K562 (cell line): ENCODE data around the gene RAP1A. TPM values are rescaled to one million over a fixed set of nuclear protein-coding genes. Genes with fewer than 3 reads are reported as not detected.

Experiments used
- ATAC-seq: fragments of 200-7000 bp; cut with Tn5 transposase; 3 replicates; pipeline ENCODE4 v1.9.1; 2020; ENCODE audit warnings: moderate library complexity
- BruUV-seq: library from RNA; stranded (reverse); fragments of 400-500 nt; replicated peaks from 2 replicates; lab custom pipeline; 2021; lab: Mats Ljungman, UMichigan
- CTCF ChIA-PET: fragments of 300-600 bp; formaldehyde crosslinking; extraction: SDS; loops from one replicate; lab custom pipeline; 2021; ENCODE audit warnings: low intra/inter-chr PET ratio; lab: Yijun Ruan, JAX
- POLR2A ChIA-PET: fragments of 300-600, 350-650 bp; sonication (Branson Sonifier 250); formaldehyde crosslinking; extraction: SDS; loops from one replicate; lab custom pipeline; 2021; ENCODE audit warnings: antibody characterized with exemption, inconsistent platforms; lab: Yijun Ruan, JAX
- DNase-seq, 4 experiments: peaks; one replicate each; pipeline versions ENCODE4 v3.0.0 to v3.0.0-alpha.2; 2011 to 2018; ENCODE audit warnings: low spot score in 3 of 4, mixed read lengths in 3 of 4; ENCODE audit errors: extremely low read depth in 1 of 4
- FAIRE-seq: peaks from 2 replicates; lab custom pipeline; 2011; peaks lifted over from hg19 to GRCh38; lab: Jason Lieb, UNC
- H2AFZ ChIP-seq: 2 replicates; pipeline ENCODE4 v1.6.0; 2011; ENCODE audit warnings: low read depth, low read length, control low read depth, inconsistent platforms
- H3K27ac ChIP-seq: fragments of 200-600 bp; 3 replicates; pipeline ENCODE4 v1.8.0; 2011; ENCODE audit warnings: low read depth, mild to moderate bottlenecking, control low read depth, inconsistent platforms, low read length, moderate library complexity, mixed read lengths; ENCODE audit errors: extremely low read depth
- H3K27me3 ChIP-seq, 2 experiments: fragments of 300-600 bp in 1 of 2; 2 replicates in 1 of 2; 3 replicates in 1 of 2; pipeline versions ENCODE4 v1.6.0 to v1.8.0; 2011; ENCODE audit warnings: inconsistent platforms in 2 of 2, low read length in 2 of 2, mild to moderate bottlenecking in 1 of 2, mixed read lengths in 1 of 2, moderate library complexity in 1 of 2; ENCODE audit not compliant: control insufficient read depth in 2 of 2, insufficient read depth in 2 of 2
- H3K36me3 ChIP-seq: fragments of 300-600 bp; 3 replicates; pipeline ENCODE4 v1.8.0; 2011; ENCODE audit warnings: mild to moderate bottlenecking, low read length, inconsistent platforms; ENCODE audit not compliant: control insufficient read depth, insufficient read depth
- H3K4me1 ChIP-seq, 2 experiments: fragments of 200-600 bp in 1 of 2; replicated peaks in 1 of 2; 2 replicates in 1 of 2; 3 replicates in 1 of 2; pipeline versions ENCODE4 v1.5.1 to v1.8.0; 2011; ENCODE audit warnings: inconsistent platforms in 2 of 2, low read length in 2 of 2, mild to moderate bottlenecking in 1 of 2, mixed read lengths in 1 of 2, moderate library complexity in 1 of 2; ENCODE audit not compliant: control insufficient read depth in 2 of 2, insufficient read depth in 2 of 2
- H3K4me2 ChIP-seq: 2 replicates; pipeline ENCODE4 v1.6.1; 2011; ENCODE audit warnings: low read length, control low read depth, inconsistent platforms, mixed read lengths; ENCODE audit not compliant: insufficient read depth
- H3K4me3 ChIP-seq: fragments of 200-600 bp; sonication (generic), shearing (Covaris generic); 2 replicates; pipeline ENCODE4 v1.5.1; 2016; ENCODE audit warnings: control low read depth, inconsistent platforms
- H3K79me2 ChIP-seq: fragments of 200-600 bp; 3 replicates; pipeline ENCODE4 v1.8.0; 2011; ENCODE audit warnings: low read length, inconsistent platforms; ENCODE audit not compliant: control insufficient read depth, insufficient read depth
- H3K9ac ChIP-seq, 2 experiments: 2 replicates each; pipeline versions ENCODE4 v1.6.0 to v1.6.1; 2011; ENCODE audit warnings: low read depth in 2 of 2, low read length in 2 of 2, control low read depth in 1 of 2, inconsistent platforms in 1 of 2, mild to moderate bottlenecking in 1 of 2, mixed read lengths in 1 of 2; ENCODE audit not compliant: insufficient read depth in 1 of 2
- H3K9me1 ChIP-seq: one replicate; pipeline ENCODE4 v1.6.0; 2011; ENCODE audit warnings: inconsistent platforms, mild to moderate bottlenecking, low read length, moderate library complexity; ENCODE audit not compliant: control insufficient read depth, insufficient read depth
- H3K9me3 ChIP-seq: replicated peaks from 2 replicates; pipeline ENCODE4 v1.5.1; 2011; ENCODE audit warnings: low read depth, low read length, inconsistent platforms; ENCODE audit not compliant: control insufficient read depth, insufficient read depth
- H4K20me1 ChIP-seq: replicated peaks from 2 replicates; pipeline ENCODE4 v1.6.1; 2011; ENCODE audit warnings: low read length, inconsistent platforms, mixed read lengths; ENCODE audit not compliant: control insufficient read depth, insufficient read depth
- BRD9 ChIP-seq: fragments of 450-650 bp; IDR thresholded peaks from 2 replicates; pipeline ENCODE4 v1.6.1; 2018; ENCODE audit warnings: low read depth; ENCODE audit not compliant: partially characterized antibody
- CBX1 ChIP-seq: sonication (generic); IDR thresholded peaks from 2 replicates; pipeline ENCODE4 v1.6.1; 2016; ENCODE audit warnings: antibody characterized with exemption, low read depth, mild to moderate bottlenecking
- SIN3B ChIP-seq: fragments of 450-650 bp; IDR thresholded peaks from 2 replicates; pipeline ENCODE4 v1.6.1; 2017; ENCODE audit warnings: low read depth, mild to moderate bottlenecking, moderate library complexity
- TSC22D4 ChIP-seq: fragments of 450-650 bp; IDR thresholded peaks from 2 replicates; pipeline ENCODE4 v1.6.1; 2016; ENCODE audit warnings: missing genetic modification characterization, missing biosample characterization, control low read depth
- ZNF12 ChIP-seq: sonication (generic); formaldehyde crosslinking; IDR thresholded peaks from 2 replicates; pipeline ENCODE4 v1.4.0; 2020; ENCODE audit warnings: mild to moderate bottlenecking, missing genetic modification reagents
- ZNF766 ChIP-seq: fragments of 200-800 bp; sonication (Bioruptor generic); conservative IDR thresholded peaks from 2 replicates; pipeline ENCODE4 v1.6.1; 2016; ENCODE audit warnings: missing genetic modification characterization, missing compliant biosample characterization
- WGBS: fragments of 100-300 bp; shearing (Covaris generic); methylation state at CpG from one replicate; pipeline ENCODE4 v1.1.6; 2016; ENCODE audit warnings: low coverage, mixed read lengths; ENCODE audit not compliant: insufficient coverage; ENCODE audit errors: missing lambda C conversion rate; 5-methylcytosine and 5-hydroxymethylcytosine counted together
- in situ Hi-C: fragments of 300-500 bp; cut with MboI; formaldehyde crosslinking; loops from 4 replicates; pipeline ENCODE4 v1.15.0; 2018; ENCODE audit warnings: inconsistent platforms, mixed read lengths
- intact Hi-C: fragments of 100-400 bp; cut with micrococcal nuclease; formaldehyde crosslinking; loops from 2 replicates; pipeline ENCODE4 v1.14.2; 2022
- polyA plus RNA-seq, 8 experiments: library from polyadenylated mRNA; depleted of rRNA in 4 of 8; stranded (reverse) in 5 of 8; unstranded in 3 of 8; fragments of >200 nt; fragmentation: Nextera tagmentation in 2 of 8; fragmentation: Illumina TruSeq in 1 of 8; extraction: Ambion mirVana in 2 of 8; extraction: Trizol in 1 of 8; gene quantifications; 2 replicates each; pipeline versions ENCODE4 v1.2.1 to v1.2.3, GENCODE V29; 2011 to 2014; ENCODE audit warnings: inconsistent platforms in 1 of 8, missing spikeins in 1 of 8
- total RNA-seq, 7 experiments: library from RNA; depleted of rRNA in 6 of 7; stranded (reverse); fragments of >200 nt in 6 of 7; fragmentation: Illumina TruSeq in 2 of 7; extraction: Trizol in 2 of 7; gene quantifications; 2 replicates each; pipeline versions ENCODE4 v1.2.1 to v1.2.3, GENCODE V29; 2011 to 2021; ENCODE audit warnings: low replicate concordance in 1 of 7
- TF ChIP-seq, protein P1 (sequence below): fragments of 250-450 bp; sonication (Bioruptor Pico); IDR thresholded peaks from 2 replicates; pipeline ENCODE4 v1.5.0; 2021
- TF ChIP-seq, protein P2 (sequence below), 2 experiments: fragments of 450-650 bp in 1 of 2; sonication (generic) in 1 of 2; formaldehyde crosslinking in 1 of 2; IDR thresholded peaks in 1 of 2; conservative IDR thresholded peaks in 1 of 2; 2 replicates each; pipeline versions ENCODE4 v1.6.1 to v1.8.1; 2016 to 2023; ENCODE audit warnings: mild to moderate bottlenecking in 2 of 2, moderate library complexity in 2 of 2, inconsistent platforms in 1 of 2, missing genetic modification reagents in 1 of 2
- TF ChIP-seq, protein P3 (sequence below): fragments of 250-450 bp; sonication (Bioruptor Pico); IDR thresholded peaks from 2 replicates; pipeline ENCODE4 v1.5.0; 2021; ENCODE audit warnings: mild to moderate bottlenecking, moderate library complexity
- TF ChIP-seq, protein P4 (sequence below): fragments of 250-450 bp; sonication (Bioruptor Pico); IDR thresholded peaks from 2 replicates; pipeline ENCODE4 v1.8.0; 2021; ENCODE audit warnings: moderate library complexity, mild to moderate bottlenecking, inconsistent platforms

The RAP1A gene
- total and polyA plus RNA-seq, 9 of the 15 experiments (the other 6 are each of a cell fraction or from before 2014, with no cell fraction given), result 13.4 to 86.2 (median 32.5) TPM

DNA sequence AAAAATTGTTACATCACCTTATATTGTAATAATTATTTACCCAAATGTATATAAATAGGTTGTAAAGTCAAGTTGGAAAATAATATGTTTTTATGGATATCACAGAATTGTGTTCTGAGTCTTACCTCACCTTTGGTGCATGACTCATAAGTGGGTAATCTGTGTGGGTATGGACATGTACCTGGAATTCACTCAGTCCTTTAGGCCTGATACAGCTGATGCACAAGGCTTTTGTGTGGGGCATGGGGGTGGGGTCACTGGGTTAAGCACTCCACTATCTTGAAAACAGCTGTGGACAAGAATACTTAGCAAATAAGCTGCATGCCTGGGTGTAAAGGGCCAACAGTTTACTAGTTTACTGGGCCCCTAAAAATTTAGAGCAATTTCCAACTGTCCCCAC is 85.2 kb downstream of the RAP1A start:
- Histone ChIP-seq H3K27ac (no peak overlapping the region), H3K79me2 (no peaks in the 10 kb centered on the region), H3K4me3 (no peak overlapping the region)
- DNase-seq, result peak; percentile 22 to 42 (median 28)
- POLR2A ChIA-PET, result interaction anchor here (1.0 to 1.1 kb wide), 2 partner anchors 47 to 52 kb away, joined by 3 read pairs; no protein-coding TSS in a partner anchor
- CTCF ChIA-PET, result no interaction called here
- TF ChIP-seq, protein P1, sequence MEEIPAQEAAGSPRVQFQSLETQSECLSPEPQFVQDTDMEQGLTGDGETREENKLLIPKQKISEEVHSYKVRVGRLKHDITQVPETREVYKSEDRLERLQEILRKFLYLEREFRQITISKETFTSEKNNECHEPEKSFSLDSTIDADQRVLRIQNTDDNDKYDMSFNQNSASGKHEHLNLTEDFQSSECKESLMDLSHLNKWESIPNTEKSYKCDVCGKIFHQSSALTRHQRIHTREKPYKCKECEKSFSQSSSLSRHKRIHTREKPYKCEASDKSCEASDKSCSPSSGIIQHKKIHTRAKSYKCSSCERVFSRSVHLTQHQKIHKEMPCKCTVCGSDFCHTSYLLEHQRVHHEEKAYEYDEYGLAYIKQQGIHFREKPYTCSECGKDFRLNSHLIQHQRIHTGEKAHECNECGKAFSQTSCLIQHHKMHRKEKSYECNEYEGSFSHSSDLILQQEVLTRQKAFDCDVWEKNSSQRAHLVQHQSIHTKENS (CRISPR knock-in tag), result no peak
- TF ChIP-seq, protein P2, sequence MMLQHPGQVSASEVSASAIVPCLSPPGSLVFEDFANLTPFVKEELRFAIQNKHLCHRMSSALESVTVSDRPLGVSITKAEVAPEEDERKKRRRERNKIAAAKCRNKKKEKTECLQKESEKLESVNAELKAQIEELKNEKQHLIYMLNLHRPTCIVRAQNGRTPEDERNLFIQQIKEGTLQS (IDR thresholded peaks at IDR 0.05), result peak; percentile 38
- TF ChIP-seq, protein P2 (CRISPR knock-in tag; conservative IDR thresholded peaks at IDR 0.05), result no peak
- TF ChIP-seq, all 486 proteins: peak for 1
- ATAC-seq (peak; percentile 54), FAIRE-seq (no peak)
- Histone ChIP-seq H3K36me3 (peaks cover 87% of the 10 kb centered on the region), H3K9me1 (no peaks in the 10 kb centered on the region), H3K27me3 (no peaks in the 10 kb centered on the region), H3K4me1 (no peaks in the 10 kb centered on the region), H3K9ac (no peak overlapping the region), H2AFZ (no peak overlapping the region), H4K20me1 (no peaks in the 10 kb centered on the region), H3K4me2 (no peak overlapping the region), H3K9me3 (no peaks in the 10 kb centered on the region)
- intact Hi-C loops (no loop called here), in situ Hi-C loops (no loop called here)
- no TSS peak for BruUV-seq

DNA sequence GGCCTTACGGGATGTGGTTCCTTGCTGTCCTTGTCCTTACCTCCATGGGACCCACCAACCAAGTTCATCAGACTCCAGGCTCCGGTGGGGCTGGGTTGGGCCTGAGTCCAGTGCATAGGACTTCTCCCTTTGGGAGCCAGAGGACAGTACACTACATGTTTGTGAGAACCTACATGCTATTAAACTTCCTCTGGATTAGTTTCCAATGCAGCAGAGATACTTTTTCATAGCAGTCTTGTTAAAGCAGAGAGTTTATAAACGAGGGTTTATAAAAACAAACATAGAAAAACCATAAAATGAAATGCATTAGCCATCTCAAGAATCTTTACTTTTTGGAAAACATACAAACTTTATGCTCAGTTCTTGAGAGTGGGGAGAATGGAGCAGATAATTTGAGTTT is 86.3 kb downstream of the RAP1A start:
- DNase-seq (no peak), ATAC-seq (no peak), FAIRE-seq (no peak)
- intact Hi-C loops (no loop called here), in situ Hi-C loops (no loop called here)
- H2AFZ ChIP-seq, result no peak overlapping the region
- H3K79me2 ChIP-seq, result no peaks in the 10 kb centered on the region
- H3K9ac ChIP-seq, result no peak overlapping the region
- POLR2A ChIA-PET, result no interaction called here
- no peak overlapping the region for H3K27ac ChIP-seq
- peaks cover 82% of the 10 kb centered on the region for H3K36me3 ChIP-seq
- no peak overlapping the region for H3K4me2 ChIP-seq
- CTCF ChIA-PET, result no interaction called here
- no peak overlapping the region for H3K4me3 ChIP-seq
- H3K9me1 ChIP-seq, result no peaks in the 10 kb centered on the region
- H3K4me1 ChIP-seq, result no peaks in the 10 kb centered on the region
- H3K27me3 ChIP-seq, result no peaks in the 10 kb centered on the region
- no peaks in the 10 kb centered on the region for H4K20me1 ChIP-seq
- BruUV-seq, result no TSS peak
- WGBS, result 74% methylated on average over 3 of the region's 3 CpGs
- no peaks in the 10 kb centered on the region for H3K9me3 ChIP-seq
- TF ChIP-seq CBX1, result no peak
- no peak for TF ChIP-seq ZNF12 (CRISPR knock-in tag)
- TF ChIP-seq BRD9, result no peak
- TF ChIP-seq, protein P3, sequence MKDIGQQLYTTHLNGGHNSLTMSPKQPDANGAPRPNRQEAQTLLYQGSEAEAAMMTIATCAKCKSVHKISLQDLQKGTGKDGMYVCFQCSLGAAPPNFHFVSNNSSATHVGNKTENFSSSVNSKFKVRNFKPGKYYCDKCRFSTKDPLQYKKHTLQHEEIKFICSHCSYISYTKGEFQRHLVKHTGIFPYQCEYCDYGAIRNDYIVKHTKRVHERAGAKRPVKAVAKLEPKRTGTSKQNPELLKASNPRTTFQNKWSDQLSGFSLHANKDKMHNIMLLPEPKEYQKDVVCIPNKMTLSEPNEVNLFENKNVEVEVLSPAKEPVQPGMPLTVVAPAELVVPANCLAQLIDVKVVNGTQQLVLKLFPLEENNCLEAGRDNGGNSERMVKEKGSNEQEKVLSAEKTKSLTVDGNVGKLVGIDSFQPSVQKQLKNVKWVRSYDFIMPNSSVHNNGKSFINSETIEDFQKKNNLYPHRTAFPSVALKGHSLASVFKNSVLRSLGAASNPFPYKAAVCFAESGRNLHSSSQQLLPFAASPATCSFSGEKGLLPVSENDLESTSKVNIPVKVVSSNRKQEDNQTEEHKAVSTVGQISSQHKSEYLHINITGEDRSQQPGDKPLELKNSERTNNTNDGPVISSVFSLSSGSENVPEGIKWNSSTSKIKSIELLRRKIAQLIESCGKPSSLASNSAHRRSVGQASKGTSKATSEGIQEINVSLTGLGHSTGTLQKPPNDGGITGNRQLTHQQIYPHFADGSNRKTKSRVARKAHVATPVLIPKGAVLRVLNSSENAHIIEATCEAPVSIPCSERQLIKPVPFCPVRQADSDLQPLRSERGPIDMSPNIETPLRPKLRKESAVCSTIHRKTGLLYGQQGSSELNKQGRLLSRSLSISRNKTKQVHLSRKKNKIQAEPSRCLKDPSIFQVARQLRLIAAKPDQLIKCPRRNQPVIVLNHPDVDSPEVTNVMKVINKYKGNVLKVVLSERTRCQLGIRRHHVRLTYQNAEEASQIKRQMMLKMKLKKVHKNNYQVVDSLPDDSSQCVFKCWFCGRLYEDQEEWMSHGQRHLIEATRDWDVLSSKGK (CRISPR knock-in tag), result no peak
- TF ChIP-seq SIN3B, result no peak
- TF ChIP-seq ZNF766 (CRISPR knock-in tag), result no peak
- TF ChIP-seq TSC22D4 (tag), result no peak
- TF ChIP-seq, protein P4, sequence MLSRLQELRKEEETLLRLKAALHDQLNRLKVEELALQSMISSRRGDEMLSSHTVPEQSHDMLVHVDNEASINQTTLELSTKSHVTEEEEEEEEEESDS (CRISPR knock-in tag), result no peak
